HG02571 (cell line): ENCODE results near the gene PTPRN2.
"Not testable (repeated sequence)": the region's sequence is repeated elsewhere in the genome, so short reads cannot be mapped to it uniquely, and the experiment has no call there.

ENCODE experiments used
- ATAC-seq: cut with Tn5 transposase; IDR thresholded peaks from one replicate; pipeline ENCODE4 v1.9.1; 2021; ENCODE audit warnings: mild to moderate bottlenecking, moderate library complexity; ENCODE audit not compliant: unreplicated experiment

Gene PTPRN2

DNA sequence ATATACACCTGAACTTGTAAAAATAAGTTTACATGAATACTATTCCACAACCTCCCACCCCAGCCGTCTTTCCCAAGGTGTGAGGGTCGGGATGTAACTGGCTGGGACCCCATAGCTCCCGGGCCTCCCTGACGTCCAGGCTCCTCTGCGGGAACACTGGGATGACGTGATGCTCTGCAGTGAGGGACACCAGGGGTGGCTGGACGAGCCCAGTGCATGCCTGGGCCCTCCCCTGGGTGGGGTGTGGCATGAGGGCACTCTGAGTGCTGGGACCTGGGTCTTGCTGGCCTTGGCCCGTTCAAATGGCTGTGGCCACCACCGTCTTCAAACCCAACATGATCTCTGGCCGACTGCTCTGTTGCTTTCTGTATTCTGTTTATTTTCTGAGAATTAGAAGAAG, 1068.4 kb downstream of the PTPRN2 start:
- ATAC-seq = no peak

- ATAC-seq = no peak
Measured at GRCh38 chr7:157518514-157519175, 1069.0 kb downstream of the PTPRN2 start.

DNA sequence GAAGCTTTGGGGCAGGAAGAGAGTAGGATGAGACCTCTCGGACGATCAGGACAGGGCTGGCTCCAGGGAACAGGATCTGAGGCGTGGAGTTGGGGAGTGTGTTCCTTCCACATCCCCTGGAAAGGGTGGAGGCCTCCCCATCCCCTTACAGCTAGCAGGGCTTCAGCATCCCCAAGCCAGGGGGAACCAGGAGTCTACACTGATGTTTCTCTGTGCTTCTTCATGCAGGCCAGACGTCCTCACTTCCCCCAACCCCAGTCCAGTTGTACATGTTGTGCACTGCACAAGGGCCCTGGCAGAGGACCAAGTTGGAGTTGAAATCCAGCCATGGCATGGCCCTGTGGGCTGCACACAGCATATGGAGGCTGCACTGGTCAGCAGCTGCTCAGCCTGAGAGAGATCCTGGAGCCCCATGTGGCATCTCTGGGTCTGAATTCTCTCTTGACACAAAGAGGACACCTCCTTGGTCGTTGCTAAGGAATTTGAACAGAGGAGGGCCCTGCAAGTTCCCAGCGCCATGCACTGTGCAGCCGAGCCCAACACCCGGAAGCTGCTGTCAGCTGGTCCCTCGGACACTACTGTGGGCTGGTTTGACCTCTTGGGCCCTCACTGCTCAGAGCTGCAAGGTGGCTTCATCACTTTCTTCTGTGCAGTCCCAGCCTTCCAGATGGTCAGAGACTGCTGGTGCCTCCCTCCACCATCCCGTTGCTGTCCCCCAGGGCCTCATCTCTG, 1069.7 kb downstream of the PTPRN2 start:
- ATAC-seq = no peak

DNA sequence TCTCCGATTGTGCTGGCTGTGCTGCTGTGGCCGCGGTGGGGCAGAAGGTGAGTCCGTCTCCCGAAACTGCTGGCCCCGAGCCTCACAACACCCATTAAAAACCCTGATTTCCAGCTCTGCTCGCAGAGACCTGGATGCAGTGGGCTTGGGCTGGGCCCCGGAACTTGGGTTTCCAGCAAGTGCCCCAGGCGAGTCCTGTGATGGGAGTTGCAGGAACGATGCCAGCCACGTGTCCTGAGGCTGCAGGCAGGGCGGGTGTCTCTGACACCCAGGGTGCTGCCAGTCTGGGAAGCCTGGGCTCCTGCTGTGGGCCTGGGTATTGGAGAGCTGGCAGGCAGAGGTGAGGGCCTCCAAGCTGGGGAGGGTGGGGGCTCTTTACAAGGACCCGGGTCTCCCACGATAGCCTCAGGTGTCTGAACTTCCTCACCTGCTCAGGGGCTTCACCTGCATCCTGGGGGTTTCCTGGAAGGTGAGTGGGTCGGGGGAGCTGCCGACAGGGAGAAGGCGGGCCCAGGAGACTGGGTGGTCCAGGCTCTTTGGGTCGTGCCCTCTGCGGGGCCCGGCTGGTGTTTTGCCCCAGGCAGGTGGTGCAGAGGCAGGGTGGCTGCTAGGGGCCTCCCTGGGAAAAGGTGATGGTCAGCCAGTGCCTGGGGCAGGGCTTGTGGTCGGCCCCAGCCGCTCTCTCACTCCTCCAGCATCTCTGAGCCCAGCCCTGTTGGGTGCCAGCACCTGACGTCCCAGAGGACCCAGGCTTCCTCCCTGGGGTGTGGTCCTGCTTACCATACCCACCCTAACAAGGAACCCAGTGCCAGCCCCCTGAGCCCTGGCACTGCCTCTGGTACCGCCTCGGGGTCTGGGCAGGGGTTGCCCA, 1070.5 kb downstream of the PTPRN2 start:
- ATAC-seq = no peak

- no peak for ATAC-seq
Measured at GRCh38 chr7:157516311-157516710, 1071.3 kb downstream of the PTPRN2 start.

DNA sequence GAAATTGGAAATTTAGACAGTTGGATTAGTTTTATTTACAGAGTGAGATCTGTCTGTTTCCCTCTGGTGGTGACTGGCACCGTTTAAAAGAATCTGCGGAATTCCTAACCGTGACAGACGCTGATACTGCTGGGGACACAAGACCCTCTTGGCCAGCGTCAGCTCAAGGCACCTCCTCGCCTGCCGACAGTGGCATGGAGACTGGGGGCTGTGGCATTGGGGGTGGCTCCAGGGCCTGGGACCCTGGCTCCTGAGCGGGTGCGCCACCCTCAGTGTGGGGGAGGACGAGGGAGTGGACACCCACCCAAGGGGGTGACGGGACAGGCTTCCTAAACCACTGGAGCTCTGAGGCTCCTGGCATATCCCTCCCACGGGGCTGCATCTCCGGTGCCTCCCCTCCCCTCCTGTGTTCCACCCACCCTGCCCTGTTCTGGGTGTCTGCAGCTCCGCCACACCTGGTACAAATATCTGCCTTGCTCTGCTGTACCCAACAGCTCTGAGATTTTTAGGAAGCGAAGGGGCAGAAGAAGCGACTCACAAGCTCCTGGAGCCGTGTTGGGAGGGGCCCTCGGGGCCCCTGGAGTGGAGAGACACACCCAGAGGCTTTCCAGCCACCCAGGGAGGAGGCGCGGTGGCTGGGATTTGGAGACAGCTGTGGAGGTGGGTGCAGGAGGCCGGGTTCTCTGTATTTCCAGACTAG, 1072.1 kb downstream of the PTPRN2 start:
- no peak for ATAC-seq

DNA sequence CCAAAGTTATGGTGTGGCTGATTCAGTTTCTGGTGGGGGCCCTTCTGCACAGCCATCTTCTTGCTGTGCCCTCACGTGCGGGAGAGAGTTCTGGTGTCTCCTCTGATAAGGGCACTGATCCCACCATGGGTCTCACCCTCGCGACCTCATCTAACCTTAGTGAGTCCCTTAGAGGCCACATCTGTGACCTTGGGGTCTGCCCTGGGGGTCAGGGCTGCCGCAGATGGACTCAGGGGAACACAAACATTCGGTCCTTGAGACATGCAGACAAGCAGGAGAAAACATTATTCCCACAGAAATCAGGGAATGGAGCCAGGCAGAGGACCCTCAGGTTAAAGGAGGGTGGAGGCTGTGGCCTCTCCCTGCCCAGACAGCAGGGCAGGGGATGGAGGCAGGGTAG, 1072.9 kb downstream of the PTPRN2 start:
- ATAC-seq = no peak

DNA sequence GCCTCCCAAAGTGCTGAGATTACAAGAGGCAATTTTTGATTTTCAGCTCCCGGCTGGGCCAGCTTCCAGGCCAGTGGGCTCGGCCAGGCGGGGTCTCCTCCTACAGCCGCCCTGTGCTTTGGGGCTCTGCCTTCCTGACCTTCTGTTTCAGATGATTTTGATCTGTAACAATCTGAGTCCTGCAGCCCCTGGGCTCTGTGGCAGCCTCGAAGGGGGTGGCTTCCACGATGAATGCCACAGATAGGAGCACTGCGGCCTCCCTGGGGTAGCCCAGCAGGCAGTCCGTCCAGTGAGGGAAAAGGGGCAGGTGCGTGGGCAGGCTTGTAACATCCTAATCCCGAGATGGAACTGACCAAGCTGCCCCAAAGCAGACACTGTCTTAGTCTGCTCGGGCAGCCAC, 1073.3 kb downstream of the PTPRN2 start:
- no peak for ATAC-seq

DNA sequence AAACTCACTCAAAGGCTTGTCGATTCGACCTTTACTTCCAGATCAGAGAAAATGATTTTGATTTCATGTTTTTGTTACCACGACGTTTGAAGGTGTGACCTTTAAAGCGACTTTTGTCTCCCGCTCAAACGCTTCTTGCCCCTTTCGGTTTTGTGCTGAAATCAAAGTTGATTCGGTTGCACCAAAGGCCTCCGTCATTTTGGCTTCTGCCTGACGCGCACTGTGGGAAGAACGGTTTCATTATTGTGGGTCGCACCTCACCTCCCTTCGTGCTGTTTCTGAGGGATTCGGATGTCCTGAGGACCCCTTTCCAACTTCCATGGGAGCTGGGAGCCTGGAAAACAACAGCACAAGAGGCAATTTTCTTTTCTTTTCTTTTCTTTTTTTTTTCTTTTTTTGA, 1073.9 kb downstream of the PTPRN2 start:
- no peak for ATAC-seq

DNA sequence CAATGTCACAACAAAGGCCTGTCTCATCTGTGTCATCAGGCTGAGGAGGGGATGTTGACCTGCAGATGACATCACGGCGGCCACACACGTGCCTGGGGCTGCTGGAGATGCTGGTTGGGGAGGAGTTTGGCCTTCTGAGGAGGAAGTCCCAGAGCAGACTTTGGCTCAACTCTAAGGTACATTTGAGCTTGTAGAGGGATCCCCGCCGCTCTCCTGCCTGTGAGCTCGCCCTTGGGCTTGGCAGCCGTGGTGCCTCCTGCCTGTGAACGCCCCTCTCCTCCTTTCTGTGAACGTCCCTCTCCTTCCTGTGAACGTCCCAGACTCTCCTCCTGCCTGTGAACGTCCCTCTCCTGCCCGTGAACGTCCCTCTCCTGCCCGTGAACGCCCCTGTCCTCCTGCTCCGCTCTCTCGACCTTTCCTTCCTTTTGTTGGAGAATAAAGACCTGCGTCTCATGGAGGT, 1074.4 kb downstream of the PTPRN2 start:
- ATAC-seq = no peak

GRCh38 chr7:157509226-157509625, 1078.4 kb downstream of the PTPRN2 start:
- ATAC-seq = no peak

- no peak for ATAC-seq
Measured at GRCh38 chr7:157508477-157508881, 1079.1 kb downstream of the PTPRN2 start.

DNA sequence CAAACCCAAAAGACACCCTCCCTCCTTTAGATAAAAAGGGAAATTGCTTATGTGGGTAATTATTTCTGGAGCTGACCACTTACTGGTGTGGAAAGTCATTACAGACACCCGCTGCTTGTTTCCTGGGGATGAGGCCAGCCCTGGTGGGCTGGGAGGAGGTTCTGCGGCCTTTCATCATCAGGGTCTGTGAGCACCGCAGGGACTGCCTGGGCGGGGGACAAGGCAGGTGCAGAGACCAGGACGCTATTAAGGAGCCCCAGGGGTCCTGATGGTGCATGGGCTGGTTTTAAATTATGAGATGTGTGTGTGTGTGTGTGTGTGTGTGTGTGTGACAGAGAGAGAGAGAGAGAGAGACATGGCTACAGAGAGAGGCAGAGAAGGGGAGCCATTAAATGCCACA, 1079.6 kb downstream of the PTPRN2 start:
- no peak for ATAC-seq

DNA sequence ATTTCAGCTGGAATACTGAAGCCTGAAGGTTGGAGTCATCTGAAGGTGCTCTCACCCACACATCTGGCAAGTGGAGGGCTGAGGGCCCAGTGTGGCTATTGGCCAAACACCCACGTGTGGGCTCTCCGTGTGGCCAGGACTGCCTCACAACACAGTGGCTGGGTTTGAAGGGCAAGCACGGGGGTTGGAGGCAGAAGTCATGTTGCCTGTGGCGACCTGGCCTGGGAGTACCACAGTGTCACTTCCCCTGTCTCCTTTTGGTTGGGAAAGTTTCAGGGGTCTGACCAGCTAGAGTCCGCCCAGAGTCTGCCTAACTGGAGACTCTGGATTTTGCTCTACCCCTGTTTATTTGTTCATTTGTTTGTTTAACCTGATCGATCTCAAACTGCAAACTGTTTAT, 1081.4 kb downstream of the PTPRN2 start:
- no peak for ATAC-seq

- no peak for ATAC-seq
Measured at GRCh38 chr7:157505646-157506045, 1082.0 kb downstream of the PTPRN2 start.

GRCh38 chr7:157503229-157503628, 1084.4 kb downstream of the PTPRN2 start:
- ATAC-seq = no peak

GRCh38 chr7:157502701-157503111, 1084.9 kb downstream of the PTPRN2 start:
- ATAC-seq = no peak

DNA sequence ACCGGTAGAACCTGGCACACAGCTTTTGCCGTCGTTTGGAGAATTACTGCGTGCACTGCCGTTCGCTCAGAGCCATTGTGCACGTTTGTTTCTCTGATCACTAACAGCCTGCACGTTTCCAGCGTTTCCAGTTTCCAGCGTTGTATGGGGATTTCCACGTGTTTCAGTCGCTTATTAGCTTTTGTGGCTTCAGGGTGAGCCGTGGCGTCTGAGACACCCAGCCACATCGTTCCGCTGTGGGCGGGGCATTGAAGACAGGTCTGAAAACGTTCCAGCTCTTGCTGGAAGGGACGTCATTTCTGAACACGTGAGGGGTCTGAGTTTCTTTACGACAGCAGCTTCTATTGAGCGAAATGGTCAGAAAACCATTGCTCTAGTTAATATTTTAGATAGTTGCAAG, 1086.0 kb downstream of the PTPRN2 start:
- ATAC-seq = no peak

DNA sequence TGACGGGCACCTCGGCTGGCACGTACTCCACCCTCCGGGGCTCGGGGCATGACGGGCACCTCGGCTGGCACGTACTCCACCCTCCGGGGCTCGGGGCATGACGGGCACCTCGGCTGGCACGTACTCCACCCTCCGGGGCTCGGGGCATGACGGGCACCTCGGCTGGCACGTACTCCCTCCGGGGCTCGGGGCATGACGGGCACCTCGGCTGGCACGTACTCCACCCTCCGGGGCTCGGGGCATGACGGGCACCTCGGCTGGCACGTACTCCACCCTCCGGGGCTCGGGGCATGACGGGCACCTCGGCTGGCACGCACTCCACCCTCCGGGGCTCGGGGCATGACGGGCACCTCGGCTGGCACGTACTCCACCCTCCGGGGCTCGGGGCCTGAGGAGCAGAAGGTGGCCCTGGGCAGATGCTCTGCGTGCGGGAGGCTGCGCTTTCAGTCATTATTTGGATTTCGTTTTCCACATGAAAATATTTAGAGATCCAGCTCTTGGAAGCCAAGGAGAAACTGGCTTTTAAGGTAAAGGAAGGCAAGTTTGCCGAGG, 1086.6 kb downstream of the PTPRN2 start:
- not testable (repeated sequence) for ATAC-seq

DNA sequence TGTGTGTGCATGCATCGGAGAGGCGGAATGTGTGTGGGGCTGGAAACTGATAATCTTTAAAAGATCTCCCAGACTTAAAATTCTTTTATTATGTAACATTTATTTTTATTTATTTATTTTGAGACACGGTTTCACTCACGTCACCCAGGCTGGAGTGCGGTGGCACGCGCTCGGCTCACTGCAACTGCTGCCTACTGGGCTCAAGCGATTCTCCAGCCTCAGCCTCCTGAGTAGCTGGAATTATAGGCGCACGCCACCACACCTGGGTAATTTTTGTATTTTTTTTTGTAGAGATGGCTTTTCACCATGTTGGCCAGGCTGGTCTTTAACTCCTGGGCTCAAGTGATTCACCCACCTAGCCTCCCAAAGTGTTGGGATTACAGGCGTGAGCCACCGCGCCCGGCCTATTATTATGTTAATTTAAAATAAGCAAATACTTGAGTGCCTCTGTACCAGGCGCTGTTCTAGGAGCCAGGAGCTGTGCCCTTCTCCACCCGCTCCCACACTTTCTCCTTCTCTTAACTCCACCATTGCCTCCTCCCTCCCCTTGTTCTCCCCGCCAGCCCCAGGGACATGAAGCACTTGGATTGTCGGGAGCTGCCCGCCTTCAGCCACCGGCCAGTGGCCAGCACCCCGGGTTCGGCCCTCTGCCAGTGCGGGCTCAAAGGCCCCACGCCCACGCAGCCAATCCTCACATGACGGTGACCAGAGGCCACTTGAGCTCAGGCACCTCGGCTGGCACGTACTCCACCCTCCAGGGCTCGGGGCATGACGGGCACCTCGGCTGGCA, 1087.3 kb downstream of the PTPRN2 start:
- ATAC-seq = no peak
